ENCODE measurements around the gene GBP7. TPM values are rescaled to one million over a fixed set of nuclear protein-coding genes. Genes with fewer than 3 reads are reported as not detected.

Gene GBP7
- total RNA-seq, 4 donors from 2014 or later = not detected

- Histone ChIP-seq H3K4me3 (no peak overlapping the region), H3K9me3 (no peaks in the 10 kb centered on the region)
- TF ChIP-seq POLR2A (IDR thresholded peaks at IDR 0.05) (no peak), CTCF (IDR thresholded peaks at IDR 0.05) (no peak)
Observed at GRCh38 chr1:89170170-89171066, 5.4 kb downstream of the GBP7 start.

GRCh38 chr1:89169166-89169565 lies 6.6 kb downstream of the GBP7 start:
- Histone ChIP-seq H3K27ac (no peak overlapping the region), H3K36me3 (no peaks in the 10 kb centered on the region), H3K4me1 (no peaks in the 10 kb centered on the region), H3K27me3 (no peaks in the 10 kb centered on the region), H3K9me3 (no peaks in the 10 kb centered on the region), H3K4me3 (no peak overlapping the region)
- TF ChIP-seq CTCF (IDR thresholded peaks at IDR 0.05) = no peak
- no peak for TF ChIP-seq POLR2A (IDR thresholded peaks at IDR 0.05)
- DNase-seq = no peak

More at GRCh38 chr1:89170170-89171066, 5.4 kb downstream of the GBP7 start:
- DNase-seq = no peak
- Histone ChIP-seq H3K27ac (no peak overlapping the region), H3K4me1 (no peaks in the 10 kb centered on the region), H3K27me3 (no peaks in the 10 kb centered on the region), H3K36me3 (no peaks in the 10 kb centered on the region)

- TF ChIP-seq CTCF (IDR thresholded peaks at IDR 0.05) (no peak), POLR2A (IDR thresholded peaks at IDR 0.05) (no peak)
- H3K36me3 ChIP-seq = no peaks in the 10 kb centered on the region
- H3K4me1 ChIP-seq = no peaks in the 10 kb centered on the region
- DNase-seq = no peak
- H3K9me3 ChIP-seq = no peaks in the 10 kb centered on the region
- no peak overlapping the region for H3K27ac ChIP-seq
- H3K4me3 ChIP-seq = no peak overlapping the region
- no peaks in the 10 kb centered on the region for H3K27me3 ChIP-seq
Observed at GRCh38 chr1:89167590-89168230, 8.1 kb downstream of the GBP7 start.

- Histone ChIP-seq H3K27ac (no peak overlapping the region), H3K9me3 (no peaks in the 10 kb centered on the region), H3K4me3 (no peak overlapping the region), H3K27me3 (no peaks in the 10 kb centered on the region), H3K36me3 (no peaks in the 10 kb centered on the region), H3K4me1 (no peaks in the 10 kb centered on the region)
- TF ChIP-seq POLR2A (IDR thresholded peaks at IDR 0.05) (no peak), CTCF (IDR thresholded peaks at IDR 0.05) (no peak)
- DNase-seq = no peak
Observed at GRCh38 chr1:89166705-89167104, 9.1 kb downstream of the GBP7 start.

DNA sequence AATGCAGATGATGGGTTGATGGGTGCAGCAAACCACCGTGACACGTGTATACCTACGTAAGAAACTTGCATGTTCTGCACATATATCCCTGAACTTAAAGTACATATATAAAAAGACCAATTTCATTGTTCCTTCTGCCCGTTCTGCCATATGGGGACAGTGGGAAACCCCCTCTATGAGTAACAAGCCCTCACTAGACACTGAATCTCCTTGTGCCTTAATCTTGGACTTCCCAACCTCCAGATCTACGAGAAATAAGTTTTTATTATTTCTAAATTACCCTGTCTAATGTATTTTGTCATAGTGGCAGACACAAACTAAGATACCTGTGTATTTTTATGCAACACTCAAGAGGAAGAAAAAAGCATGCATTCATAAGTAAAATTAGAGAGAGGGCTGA lies 10.0 kb downstream of the GBP7 start:
- TF ChIP-seq CTCF (IDR thresholded peaks at IDR 0.05) (no peak), POLR2A (IDR thresholded peaks at IDR 0.05) (no peak)
- no peak for DNase-seq
- Histone ChIP-seq H3K9me3 (no peaks in the 10 kb centered on the region), H3K27me3 (no peaks in the 10 kb centered on the region), H3K27ac (no peak overlapping the region), H3K4me3 (no peak overlapping the region), H3K4me1 (no peaks in the 10 kb centered on the region), H3K36me3 (no peaks in the 10 kb centered on the region)

Measured in Peyer's patch (tissue), 4 donors.